GM18511 (cell line): ENCODE measurements around the gene MYDGF.
"Not testable (repeated sequence)": the region's sequence is repeated elsewhere in the genome, so short reads cannot be mapped to it uniquely, and the experiment has no call there.

Source experiments
- ATAC-seq: cut with Tn5 transposase; IDR thresholded peaks from one replicate; pipeline ENCODE4 v1.9.1; 2021; ENCODE audit warnings: mild to moderate bottlenecking, moderate library complexity; ENCODE audit not compliant: unreplicated experiment

MYDGF gene

GRCh38 chr19:4701557-4701956, 31.4 kb upstream of the MYDGF start:
- ATAC-seq = no peak

- ATAC-seq = no peak
These were observed 30.5 kb upstream of the MYDGF start for GRCh38 chr19:4700693-4700970.

DNA sequence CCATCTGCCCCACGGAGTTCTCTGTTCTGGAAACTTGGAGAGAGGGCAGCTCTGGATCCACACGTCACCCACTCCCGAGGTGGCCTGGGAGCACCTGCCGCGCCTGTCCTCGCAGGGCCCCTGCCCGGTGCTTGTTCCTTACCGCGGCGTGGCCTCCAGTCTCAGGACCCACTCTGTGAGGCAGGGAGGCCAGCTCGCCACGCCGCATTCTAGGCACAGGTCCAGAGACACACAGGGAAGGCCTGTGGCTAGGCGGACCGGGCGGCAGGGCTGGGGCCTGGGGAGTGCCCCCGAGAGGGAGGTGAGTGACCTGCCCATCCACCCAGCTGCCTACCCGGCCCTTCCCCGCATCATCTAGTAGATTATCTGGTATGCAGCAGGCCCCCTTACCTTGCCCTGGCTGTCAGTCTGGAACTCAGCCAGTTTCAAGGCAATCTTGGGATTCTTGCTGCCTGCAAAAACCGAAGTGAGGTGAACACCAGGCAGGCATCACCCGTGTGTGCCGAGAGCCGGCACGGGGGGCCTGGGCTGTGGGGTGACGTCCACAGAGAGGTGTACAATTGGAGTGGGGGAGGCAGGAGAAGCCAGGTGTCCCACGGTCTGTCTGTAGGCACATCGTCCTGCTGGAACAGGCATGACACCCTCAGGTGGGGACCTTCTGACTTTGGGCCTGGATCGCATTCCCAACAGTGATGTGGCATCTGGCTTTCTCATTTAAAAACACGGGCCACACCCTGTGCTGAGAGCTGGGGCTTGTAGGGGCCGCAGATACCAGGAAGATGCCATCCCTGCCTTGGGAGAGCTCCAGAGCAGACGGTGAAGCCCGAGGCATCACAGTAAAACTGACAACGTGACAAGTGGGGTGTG, 29.9 kb upstream of the MYDGF start:
- ATAC-seq = no peak

DNA sequence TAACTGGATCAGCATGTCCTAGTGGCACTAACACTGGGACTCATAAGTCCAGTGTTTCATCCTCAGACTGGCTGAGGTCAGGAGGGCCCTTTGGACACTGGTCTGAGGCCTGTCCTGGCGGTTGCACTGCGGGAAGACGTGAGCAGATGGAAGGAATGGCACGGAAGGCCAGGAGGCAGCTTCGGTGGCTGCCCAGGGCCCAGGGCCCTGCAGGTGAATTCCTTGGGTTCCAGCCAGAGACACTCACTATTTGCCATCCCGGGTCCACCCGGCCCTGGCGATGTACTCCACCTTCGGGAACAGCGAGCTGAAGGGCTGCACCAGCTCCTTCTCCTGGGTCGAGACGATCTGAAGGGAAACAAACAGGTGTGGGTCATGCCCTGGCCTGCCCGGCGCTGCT, 27.2 kb upstream of the MYDGF start:
- no peak for ATAC-seq

GRCh38 chr19:4695224-4695731, 25.1 kb upstream of the MYDGF start:
- no peak for ATAC-seq

DNA sequence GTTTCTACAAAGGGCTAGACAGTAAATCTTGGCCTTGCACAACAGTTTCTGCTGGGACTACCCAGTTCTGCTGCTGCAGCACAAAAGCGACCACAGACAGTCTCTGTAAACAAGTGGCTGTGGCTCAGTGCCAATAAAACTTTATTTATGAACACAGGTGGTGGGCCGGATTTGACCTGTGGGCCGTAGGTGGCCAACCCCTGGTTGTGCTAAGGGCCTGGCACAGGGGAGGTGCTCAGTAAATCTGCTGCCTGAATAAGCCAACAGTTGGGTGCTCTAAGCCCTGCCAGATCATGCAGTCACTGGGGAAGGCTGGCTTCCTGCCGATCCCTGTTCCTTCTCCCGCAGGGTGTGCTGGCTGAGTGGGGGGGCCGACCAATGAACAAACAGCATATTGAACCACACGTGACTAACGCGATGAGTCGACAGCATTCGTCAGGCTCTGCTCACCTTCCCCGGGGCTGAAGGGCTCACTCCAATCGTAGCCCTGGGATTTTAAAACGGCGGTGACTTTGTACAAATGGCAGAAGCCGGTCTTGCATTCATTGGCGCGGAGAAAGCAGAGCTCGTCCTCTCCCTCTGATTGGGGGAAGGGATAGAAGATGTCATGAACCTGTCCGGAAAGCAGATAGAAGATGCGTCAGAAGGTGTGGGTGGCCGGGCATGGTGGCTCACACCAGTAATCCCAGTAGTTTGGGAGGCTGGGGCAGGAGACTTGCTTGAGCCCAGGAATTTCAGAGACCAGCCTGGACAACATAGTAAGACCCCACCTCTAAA, 24.3 kb upstream of the MYDGF start:
- no peak for ATAC-seq

- no peak for ATAC-seq
These were observed 23.5 kb upstream of the MYDGF start for GRCh38 chr19:4693471-4694121.

GRCh38 chr19:4693078-4693350, 22.9 kb upstream of the MYDGF start:
- no peak for ATAC-seq

GRCh38 chr19:4692251-4693077, 22.3 kb upstream of the MYDGF start:
- ATAC-seq = no peak

GRCh38 chr19:4691373-4691772, 21.2 kb upstream of the MYDGF start:
- ATAC-seq = no peak

DNA sequence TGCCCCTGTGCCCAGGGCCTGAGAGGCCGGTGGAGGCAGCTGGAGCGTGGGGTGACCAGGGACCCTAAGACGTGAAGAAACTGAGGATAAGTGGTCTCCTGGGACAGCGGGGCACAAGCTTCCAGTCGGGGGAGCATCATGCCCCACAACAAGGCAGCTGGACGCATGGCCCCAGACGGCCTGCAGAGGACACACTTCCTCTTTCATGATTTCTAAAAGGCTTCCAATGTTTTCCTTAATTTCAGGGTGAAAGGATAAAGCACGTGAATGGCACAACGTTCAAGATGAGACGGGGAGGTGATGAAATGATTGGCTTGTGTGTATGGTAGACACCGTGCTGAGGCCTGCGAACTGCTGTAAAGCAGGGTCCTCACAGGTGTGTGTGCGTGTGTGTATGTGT, 20.2 kb upstream of the MYDGF start:
- no peak for ATAC-seq

- ATAC-seq = no peak
These were observed 19.3 kb upstream of the MYDGF start for GRCh38 chr19:4689403-4689802.

DNA sequence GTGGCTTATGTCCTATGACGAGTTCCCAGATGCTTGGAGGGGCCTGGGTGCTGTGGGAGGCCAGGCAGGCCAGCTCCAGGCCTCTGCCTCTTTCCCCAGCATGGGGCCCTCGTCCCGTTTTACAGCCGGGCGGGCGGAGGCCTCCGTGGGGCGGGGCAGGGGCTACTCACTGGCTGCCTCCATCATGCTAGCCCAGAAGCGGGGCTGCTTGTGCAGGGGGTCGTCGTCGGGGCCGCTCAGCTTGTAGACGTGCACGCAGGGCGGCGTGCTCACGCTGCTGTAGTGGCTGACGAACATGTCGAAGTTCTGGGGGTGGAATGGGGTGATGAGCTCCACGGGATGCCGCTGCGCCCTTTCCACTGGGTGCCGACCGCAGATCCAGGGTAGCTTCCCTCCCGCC, 18.4 kb upstream of the MYDGF start:
- ATAC-seq = no peak

- no peak for ATAC-seq
These were observed 17.3 kb upstream of the MYDGF start for GRCh38 chr19:4687396-4687795.

DNA sequence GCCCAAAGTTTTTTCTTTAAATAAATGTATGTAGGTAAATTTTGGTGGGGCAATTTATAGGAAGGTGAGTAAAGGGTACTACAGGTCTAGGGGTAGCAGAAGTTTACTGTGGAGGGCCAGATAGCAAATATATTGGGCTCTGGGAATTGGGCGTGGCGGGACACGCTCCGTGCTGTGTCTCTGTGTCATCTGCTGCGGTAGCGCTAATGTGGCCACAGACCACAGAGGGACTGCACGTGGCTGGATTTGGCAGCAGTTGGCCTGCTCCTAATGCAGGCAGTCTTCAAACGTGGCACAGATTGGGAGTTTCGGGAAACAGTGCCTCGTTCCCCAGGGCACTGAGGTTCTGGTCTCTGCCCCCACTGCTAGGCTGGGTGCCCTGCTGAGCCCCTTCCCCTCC, 16.6 kb upstream of the MYDGF start:
- ATAC-seq = no peak

DNA sequence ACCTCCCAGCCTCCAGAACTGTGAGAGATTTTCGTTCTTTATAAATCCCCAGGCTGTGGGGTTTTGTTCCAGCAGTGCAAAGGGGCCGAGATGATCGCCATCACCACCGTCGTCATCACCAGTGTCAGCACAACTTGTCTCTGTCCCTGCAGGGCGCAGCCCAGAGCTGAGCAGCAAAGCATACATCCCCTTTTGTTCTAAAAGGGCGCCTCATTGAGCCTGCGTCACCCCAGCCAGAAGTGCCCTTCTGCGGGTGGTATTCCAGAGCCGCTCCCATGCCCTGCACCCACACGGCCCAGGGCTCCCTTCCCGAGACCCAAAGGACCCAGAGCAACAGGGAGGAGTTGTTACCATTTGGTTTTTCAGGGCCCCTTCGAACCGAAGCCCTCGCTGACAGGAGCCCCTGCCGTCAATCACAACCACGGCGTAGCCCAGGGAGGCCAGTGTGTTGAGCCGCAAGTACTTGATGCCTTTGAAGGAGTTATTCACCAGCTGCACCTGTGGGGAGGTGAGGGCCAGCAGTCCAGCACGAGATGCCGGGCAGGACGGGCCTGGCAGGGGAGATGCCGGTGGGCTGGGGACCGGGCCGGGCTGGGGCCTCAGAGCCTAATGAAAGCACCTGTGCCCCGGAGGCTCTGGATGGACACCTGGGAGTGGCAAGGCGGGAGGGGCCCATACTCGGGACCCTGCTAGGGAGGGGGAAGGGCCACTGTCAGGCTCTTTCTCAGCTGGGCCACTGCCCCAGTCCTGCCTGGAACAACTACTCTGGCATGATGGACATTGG, 14.4 kb upstream of the MYDGF start:
- no peak for ATAC-seq

- ATAC-seq = no peak
These were observed 12.5 kb upstream of the MYDGF start for GRCh38 chr19:4682417-4683200.

- not testable (repeated sequence) for ATAC-seq
These were observed 9.9 kb upstream of the MYDGF start for GRCh38 chr19:4680021-4680420.
